Measurements from ENCODE around the gene GCN1.
A peak's percentile ranks its signal among the peaks of the same experiment; 100 is the strongest.

Gene GCN1

DNA sequence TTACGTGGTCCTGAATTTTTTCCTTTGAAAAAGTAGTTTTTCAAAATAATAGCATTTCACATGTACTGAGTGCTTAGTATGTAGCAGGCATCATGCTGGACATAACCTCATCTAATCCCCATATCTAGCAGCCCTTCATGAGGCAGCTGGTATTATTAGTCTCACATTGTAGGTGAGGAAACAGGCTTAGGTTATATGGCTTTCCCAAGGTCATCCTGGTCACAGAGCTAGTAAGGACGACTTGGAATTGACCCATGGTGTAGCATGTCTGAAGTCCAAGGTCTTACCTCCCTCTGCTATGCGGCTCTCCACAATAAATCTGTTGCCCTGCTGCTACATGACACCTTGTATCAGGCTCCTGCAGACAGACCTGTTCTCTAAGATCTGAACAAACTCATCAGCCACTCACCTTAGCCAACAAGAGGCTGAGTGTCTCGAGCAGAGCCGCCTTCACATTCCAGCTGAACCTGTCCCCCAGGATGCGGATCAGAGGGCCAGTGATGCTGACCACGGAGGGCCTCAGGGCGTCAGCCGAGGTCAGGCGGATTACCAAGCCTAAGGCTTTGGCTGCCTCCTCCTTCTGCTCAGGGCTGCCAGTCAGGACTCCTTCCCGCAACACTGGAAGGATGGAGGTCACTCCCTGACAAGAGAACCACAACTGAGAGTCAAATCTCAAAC, 58.3 kb downstream of the GCN1 start:
- DNase-seq: no peak

GRCh38 chr12:120134307-120134980, 60.1 kb downstream of the GCN1 start:
- no peak for DNase-seq

DNA sequence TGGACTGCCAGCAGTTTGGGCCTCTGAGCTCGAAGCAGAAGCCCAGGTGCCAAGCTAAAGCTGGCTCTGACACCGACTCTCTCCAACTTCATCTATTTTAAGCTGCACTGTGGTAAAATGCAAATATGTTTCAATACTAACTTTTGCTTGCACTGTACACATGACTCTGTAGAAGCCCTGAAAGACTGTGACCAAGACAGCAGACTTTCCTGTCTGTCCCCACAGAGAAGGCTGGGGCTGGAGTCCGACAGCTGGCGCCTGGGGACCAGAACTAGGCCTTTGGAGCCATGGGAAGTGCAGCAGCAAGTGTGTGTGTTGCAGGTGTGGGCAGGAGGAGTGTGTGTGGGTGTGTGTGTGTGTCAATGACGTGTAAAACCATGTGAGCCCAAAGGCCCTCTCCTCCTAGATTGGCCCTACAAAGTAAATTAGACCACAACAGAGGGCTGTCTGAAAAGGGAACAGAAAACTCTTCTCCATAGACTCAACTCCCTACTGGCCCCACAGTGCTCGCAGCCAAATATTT, 61.6 kb downstream of the GCN1 start:
- no peak for DNase-seq

- DNase-seq: no peak
Observed at GRCh38 chr12:120132054-120132836, 62.3 kb downstream of the GCN1 start.

GRCh38 chr12:120131116-120131515, 63.4 kb downstream of the GCN1 start:
- DNase-seq: no peak

DNA sequence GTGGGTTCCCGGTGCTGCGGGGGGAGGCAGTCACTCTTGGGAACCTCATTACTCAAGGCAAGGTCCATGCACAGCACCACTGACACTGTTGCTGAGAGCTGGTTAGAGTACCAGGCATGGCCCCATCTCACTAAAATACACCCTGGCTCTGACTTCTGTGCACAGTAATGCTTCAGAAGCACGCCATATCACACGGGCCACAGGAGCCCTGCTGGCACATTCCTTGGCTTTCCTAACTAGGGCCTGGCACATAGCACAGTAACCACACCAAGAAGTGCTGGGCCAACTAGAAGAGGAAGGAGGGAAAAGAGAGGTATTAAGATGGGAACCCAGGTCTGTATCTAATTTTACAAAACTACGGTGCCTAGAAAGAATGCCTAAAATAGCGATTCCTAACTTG, 64.5 kb downstream of the GCN1 start:
- no peak for DNase-seq

- no peak for DNase-seq
Observed at GRCh38 chr12:120126635-120127005, 67.9 kb downstream of the GCN1 start.

GRCh38 chr12:120125792-120126634, 68.5 kb downstream of the GCN1 start:
- no peak for DNase-seq

GRCh38 chr12:120125029-120125428, 69.5 kb downstream of the GCN1 start:
- no peak for DNase-seq

GRCh38 chr12:120121766-120122293, 72.7 kb downstream of the GCN1 start:
- DNase-seq: peak; percentile 31

DNA sequence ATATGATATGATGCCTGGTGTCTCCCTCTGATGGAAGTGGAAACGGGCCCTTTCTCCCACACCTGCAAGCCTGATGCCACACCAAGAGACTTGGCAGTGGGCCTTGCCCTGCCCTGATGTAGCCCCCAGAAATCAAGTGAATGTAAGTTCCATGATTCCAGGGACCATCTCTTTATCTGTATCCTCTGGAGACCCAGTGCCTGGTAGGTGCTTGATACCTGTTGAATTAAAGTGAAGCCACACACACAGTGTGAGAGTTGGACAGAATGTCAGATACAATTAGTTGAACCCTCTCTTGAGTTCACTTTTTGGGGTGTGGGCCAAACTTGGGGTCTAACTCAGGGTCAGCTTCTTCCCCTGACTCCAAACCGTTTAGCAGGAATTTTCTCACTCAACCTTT, 73.2 kb downstream of the GCN1 start:
- DNase-seq: no peak

GRCh38 chr12:120119271-120119973, 75.1 kb downstream of the GCN1 start:
- DNase-seq: peak; percentile 49

DNA sequence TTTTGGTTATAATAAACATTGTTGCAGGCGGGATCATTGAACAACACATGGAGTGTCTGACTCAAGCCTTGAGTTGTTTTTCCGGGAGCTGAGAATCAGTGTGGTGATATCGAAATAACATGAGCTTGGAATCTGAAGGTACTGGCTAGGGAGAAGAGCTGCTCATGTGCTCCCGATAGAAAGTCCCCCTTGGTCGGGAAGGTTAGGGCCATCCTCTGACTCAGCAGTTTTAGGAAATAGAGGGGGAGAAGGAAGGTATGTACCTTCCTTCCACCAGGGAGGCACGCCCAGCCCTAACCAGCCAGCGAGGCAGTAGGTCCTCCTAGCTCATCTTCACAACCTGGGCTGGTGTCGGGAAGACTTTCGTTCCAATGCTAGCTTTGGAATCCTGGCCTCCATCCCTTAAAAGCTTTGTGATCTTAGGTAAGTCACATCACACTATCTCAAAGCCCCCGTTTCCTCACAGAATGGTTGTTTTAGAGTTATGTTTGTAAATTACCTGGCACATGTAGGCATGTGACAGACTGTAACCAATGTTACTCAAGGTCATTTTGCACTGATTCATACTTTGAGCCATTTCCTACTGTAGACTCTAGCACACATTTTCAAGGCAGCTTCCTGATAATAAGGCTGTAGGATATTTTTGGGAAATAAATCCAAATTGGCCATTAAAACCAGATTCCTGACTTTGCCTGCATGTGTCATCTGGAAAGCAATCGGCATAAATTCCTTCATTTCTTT, 76.0 kb downstream of the GCN1 start:
- DNase-seq: no peak

- no peak for DNase-seq
Observed at GRCh38 chr12:120117961-120118320, 76.6 kb downstream of the GCN1 start.

- peak; percentile 97 for DNase-seq
Observed at GRCh38 chr12:120116792-120117651, 77.5 kb downstream of the GCN1 start.

GRCh38 chr12:120116441-120116791, 78.1 kb downstream of the GCN1 start, which contains the start of gene RAB35:
TSS of gene RAB35 (minus strand) at chr12:120116753. CDS start at chr12:120116650, 103 bp downstream.
- DNase-seq: no peak

DNA sequence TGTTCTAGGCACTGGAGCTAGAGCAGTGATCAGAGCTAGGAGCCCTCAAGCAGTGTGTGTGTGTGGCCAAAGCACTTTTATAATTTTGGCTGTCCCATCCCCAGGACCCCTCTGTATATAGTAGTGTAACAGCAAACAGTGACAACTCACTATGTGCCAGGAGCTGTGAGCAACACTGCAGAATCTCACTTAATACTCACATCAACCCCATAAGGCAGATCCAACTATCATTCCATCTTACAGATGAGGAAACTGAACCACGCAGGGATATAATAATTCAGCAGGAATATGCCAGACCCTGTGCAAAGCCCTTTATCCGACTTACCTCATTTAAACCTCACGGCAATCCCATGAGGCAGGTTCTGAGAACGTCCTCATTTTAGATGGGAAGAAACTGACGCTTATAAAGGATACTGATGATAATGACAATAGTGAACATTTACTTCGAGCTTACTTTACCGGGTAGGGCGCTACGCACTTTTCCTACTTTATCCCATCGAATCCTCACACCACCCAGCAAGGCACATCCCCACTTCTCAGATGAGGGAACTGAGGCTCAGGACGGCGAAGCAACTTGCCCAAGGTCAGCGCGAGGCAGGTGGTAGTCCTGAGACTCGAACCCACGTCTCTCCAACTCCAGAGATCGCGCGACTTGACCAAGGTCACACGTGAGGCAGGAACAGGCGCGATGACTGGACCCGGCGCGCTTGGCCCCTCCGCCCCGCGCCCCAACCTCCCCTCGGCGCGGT, 78.6 kb downstream of the GCN1 start:
- peak; percentile 30 for DNase-seq

DNA sequence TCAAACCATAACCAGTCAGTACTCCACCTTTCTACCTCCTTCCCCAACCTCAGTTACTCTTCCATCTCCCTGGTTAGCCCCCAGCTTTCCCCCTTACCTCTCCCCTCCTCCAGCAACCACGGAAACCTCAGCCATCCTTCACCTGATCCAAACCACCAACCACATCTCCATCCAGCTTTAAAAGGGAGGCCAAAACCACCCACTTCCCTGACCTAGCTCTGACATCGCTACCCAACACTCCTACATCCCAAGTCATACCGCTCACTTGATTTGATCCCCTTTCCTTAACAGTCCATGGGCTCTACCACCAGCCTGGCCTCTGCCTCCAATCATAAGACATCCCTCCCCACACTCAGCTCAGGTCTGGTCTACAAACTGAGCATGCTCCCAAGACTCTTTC, 79.4 kb downstream of the GCN1 start:
- DNase-seq: no peak
